ENCODE measurements around the gene MPST.
"Not testable (repeated sequence)": the region's sequence is repeated elsewhere in the genome, so short reads cannot be mapped to it uniquely, and the experiment has no call there.

MPST gene

DNA sequence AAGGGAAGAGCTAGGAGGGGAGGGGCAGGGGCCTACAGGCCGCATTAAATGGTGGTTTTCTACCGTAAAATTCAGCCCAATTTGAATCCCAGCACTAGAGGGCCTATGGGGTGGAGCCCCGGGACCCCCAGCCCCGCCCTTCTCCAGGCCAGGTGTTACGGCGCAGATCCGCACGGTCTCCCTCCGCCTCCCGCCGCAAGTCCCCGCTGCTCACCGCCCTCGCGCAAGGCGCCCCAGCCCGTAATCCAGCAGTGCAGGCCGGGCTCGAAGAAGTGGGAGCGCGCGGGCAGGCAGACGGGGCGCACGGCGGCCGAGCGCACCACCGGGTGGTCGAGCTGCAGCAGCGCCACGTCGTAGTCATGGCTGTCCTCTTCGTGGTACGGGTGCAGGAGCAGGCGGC lies 49.3 kb downstream of the MPST start:
- CTCF ChIA-PET, result no interaction called here
- no peak for DNase-seq (ENCODE audit: extremely low spot score)

DNA sequence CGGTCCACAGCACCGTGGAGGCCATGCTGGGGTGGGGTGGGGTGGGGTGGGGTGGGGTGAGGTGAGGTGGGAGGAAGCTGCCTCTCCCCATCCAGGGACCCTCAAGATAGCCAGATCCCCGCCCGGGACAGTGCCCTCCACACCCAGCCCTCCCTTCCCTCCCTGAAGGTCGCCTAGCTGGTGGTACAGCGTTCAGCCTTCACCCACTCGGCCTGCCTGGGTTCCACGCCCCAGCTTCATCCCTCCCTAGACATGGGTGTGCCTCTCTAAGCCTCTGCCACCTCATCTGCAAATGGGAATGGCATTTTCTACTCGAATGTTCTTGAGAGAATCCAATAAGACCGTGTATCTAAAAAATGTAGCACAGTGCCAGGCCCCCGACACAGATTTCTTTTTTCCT lies 49.8 kb downstream of the MPST start:
- ChIA-PET CTCF (no interaction called here), POLR2A (interaction anchor here (2.6 kb wide), 1 partner anchor 17 kb away, joined by 7 read pairs; the partner anchor contains the start of gene KCTD17)
- TF ChIP-seq FOXM1 (IDR thresholded peaks at IDR 0.05; ENCODE audit: borderline replicate concordance) (no peak), CTBP1 (IDR thresholded peaks at IDR 0.05; ENCODE audit: borderline replicate concordance) (no peak), FOXA1 (IDR thresholded peaks at IDR 0.05) (no peak), SUZ12 (IDR thresholded peaks at IDR 0.05) (no peak), LEF1 (IDR thresholded peaks at IDR 0.05; ENCODE audit: borderline replicate concordance) (no peak), ZNF384 (IDR thresholded peaks at IDR 0.05) (no peak), BHLHE40 (IDR thresholded peaks at IDR 0.05; ENCODE audit: borderline replicate concordance) (no peak), HDGF (IDR thresholded peaks at IDR 0.05; ENCODE audit: borderline replicate concordance) (no peak), ARNT (IDR thresholded peaks at IDR 0.05) (no peak), SP1 (IDR thresholded peaks at IDR 0.05) (no peak), TARDBP (IDR thresholded peaks at IDR 0.05) (no peak), FOXK2 (IDR thresholded peaks at IDR 0.05) (no peak), PKNOX1 (IDR thresholded peaks at IDR 0.05) (no peak), ELF4 (IDR thresholded peaks at IDR 0.05) (no peak), NFRKB (IDR thresholded peaks at IDR 0.05) (no peak), L3MBTL2 (conservative IDR thresholded peaks at IDR 0.05) (no peak)
- DNase-seq (ENCODE audit: extremely low spot score), result no peak

More for the DNA sequence above, 49.3 kb downstream of the MPST start:
- POLR2A ChIA-PET, result interaction anchor here (2.6 kb wide), 1 partner anchor 17 kb away, joined by 7 read pairs; the partner anchor contains the start of gene KCTD17
- TF ChIP-seq CTBP1 (IDR thresholded peaks at IDR 0.05; ENCODE audit: borderline replicate concordance), result no peak
- no peak for TF ChIP-seq FOXM1 (IDR thresholded peaks at IDR 0.05; ENCODE audit: borderline replicate concordance)
- no peak for TF ChIP-seq SUZ12 (IDR thresholded peaks at IDR 0.05)
- no peak for TF ChIP-seq ZNF384 (IDR thresholded peaks at IDR 0.05)
- TF ChIP-seq L3MBTL2 (conservative IDR thresholded peaks at IDR 0.05), result no peak

GRCh38 chr22:37069719-37070118 lies 50.2 kb downstream of the MPST start:
- ChIA-PET POLR2A (interaction anchor here (2.6 kb wide), 1 partner anchor 18 kb away, joined by 7 read pairs; the partner anchor contains the start of gene KCTD17), CTCF (no interaction called here)
- TF ChIP-seq NFRKB (IDR thresholded peaks at IDR 0.05) (no peak), FOXK2 (IDR thresholded peaks at IDR 0.05) (no peak), PKNOX1 (IDR thresholded peaks at IDR 0.05) (no peak), CTBP1 (IDR thresholded peaks at IDR 0.05; ENCODE audit: borderline replicate concordance) (no peak), TARDBP (IDR thresholded peaks at IDR 0.05) (no peak), ZNF384 (IDR thresholded peaks at IDR 0.05) (no peak), ARNT (IDR thresholded peaks at IDR 0.05) (no peak), ELF4 (IDR thresholded peaks at IDR 0.05) (no peak), BHLHE40 (IDR thresholded peaks at IDR 0.05; ENCODE audit: borderline replicate concordance) (no peak), SP1 (IDR thresholded peaks at IDR 0.05) (no peak)
- DNase-seq (ENCODE audit: extremely low spot score), result no peak

- ChIA-PET CTCF (no interaction called here), POLR2A (interaction anchor here (2.6 kb wide), 1 partner anchor 18 kb away, joined by 7 read pairs; the partner anchor contains the start of gene KCTD17)
- DNase-seq (ENCODE audit: extremely low spot score), result no peak
- TF ChIP-seq FOXK2 (IDR thresholded peaks at IDR 0.05), result no peak
- no peak for TF ChIP-seq ZNF384 (IDR thresholded peaks at IDR 0.05)
- no peak for TF ChIP-seq ELF4 (IDR thresholded peaks at IDR 0.05)
- TF ChIP-seq TARDBP (IDR thresholded peaks at IDR 0.05), result no peak
- no peak for TF ChIP-seq FOXM1 (IDR thresholded peaks at IDR 0.05; ENCODE audit: borderline replicate concordance)
- no peak for TF ChIP-seq FOXA1 (IDR thresholded peaks at IDR 0.05)
- no peak for TF ChIP-seq CTBP1 (IDR thresholded peaks at IDR 0.05; ENCODE audit: borderline replicate concordance)
- no peak for TF ChIP-seq SUZ12 (IDR thresholded peaks at IDR 0.05)
Measured at GRCh38 chr22:37070334-37070733, 50.8 kb downstream of the MPST start.

DNA sequence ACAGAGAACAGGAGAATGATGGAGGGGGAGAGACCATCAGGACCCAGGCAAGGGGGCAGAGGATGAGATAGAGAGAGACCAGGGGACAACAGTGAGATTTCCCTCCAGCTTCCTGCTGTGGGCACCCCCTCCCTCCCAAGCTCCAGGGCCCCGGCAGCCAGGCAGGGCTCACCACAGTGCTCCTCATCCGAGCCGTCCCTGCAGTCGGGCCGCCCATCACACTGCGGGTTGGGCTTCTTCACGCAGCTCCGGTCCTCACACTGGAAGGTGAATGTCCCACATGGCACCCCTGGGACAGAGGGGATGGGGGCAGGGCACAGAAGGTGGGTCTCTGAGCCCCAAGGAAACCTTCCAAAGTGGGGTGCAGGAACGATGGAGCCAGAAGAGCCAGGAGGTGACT lies 51.2 kb downstream of the MPST start:
- no peak for DNase-seq (ENCODE audit: extremely low spot score)
- CTCF ChIA-PET, result no interaction called here
- POLR2A ChIA-PET, result interaction anchor here (2.6 kb wide), 1 partner anchor 19 kb away, joined by 7 read pairs; the partner anchor contains the start of gene KCTD17
- TF ChIP-seq SP1 (IDR thresholded peaks at IDR 0.05) (no peak), HDGF (IDR thresholded peaks at IDR 0.05; ENCODE audit: borderline replicate concordance) (no peak), L3MBTL2 (conservative IDR thresholded peaks at IDR 0.05) (no peak), NFRKB (IDR thresholded peaks at IDR 0.05) (no peak), LEF1 (IDR thresholded peaks at IDR 0.05; ENCODE audit: borderline replicate concordance) (no peak), ZNF384 (IDR thresholded peaks at IDR 0.05) (no peak), FOXK2 (IDR thresholded peaks at IDR 0.05) (no peak), BHLHE40 (IDR thresholded peaks at IDR 0.05; ENCODE audit: borderline replicate concordance) (no peak), TARDBP (IDR thresholded peaks at IDR 0.05) (no peak), FOXA1 (IDR thresholded peaks at IDR 0.05) (no peak)

DNA sequence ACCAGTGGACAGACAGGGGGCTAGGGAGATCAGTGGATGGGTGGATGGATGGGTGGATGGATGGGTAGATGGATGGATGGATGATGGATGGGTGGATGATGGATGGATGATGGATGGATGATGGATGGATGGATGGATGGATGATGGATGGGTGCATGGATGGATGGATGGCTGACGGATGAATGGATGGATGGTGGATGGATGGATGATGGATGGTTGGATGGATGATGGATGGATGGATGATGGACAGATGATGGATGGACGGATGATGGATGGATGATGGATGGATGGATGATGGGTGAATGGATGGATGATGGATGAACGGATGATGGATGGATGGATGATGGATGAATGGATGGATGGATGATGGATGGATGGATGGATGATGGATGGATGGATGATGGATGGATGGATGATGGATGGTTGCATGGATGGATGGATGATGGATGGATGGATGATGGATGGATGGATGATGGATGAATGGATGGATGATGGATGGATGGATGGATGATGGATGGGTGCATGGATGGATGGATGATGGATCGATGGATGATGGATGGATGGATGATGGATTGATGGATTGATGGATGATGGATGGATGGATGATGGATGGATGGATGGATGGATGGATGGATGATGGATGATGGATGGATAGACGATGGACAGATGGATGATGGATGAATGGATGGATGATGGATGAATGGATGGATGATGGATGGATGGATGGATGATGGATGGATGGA lies 52.5 kb downstream of the MPST start:
- POLR2A ChIA-PET; CTCF ChIA-PET; DNase-seq (ENCODE audit: extremely low spot score): not testable (repeated sequence)
- peak; percentile 78 for TF ChIP-seq CTBP1 (IDR thresholded peaks at IDR 0.05; ENCODE audit: borderline replicate concordance)
- peak; percentile 96 for TF ChIP-seq PKNOX1 (IDR thresholded peaks at IDR 0.05)
- peak; percentile 81 for TF ChIP-seq TARDBP (IDR thresholded peaks at IDR 0.05)
